GM12801 (cell line): ENCODE measurements around the gene ITCH.

ENCODE experiments used
- TF ChIP-seq, protein P1 (sequence below): IDR thresholded peaks from one replicate; pipeline ENCODE4 v1.5.1; 2011; ENCODE audit warnings: control low read depth; ENCODE audit not compliant: insufficient read length; ENCODE audit errors: extremely low read depth

Gene ITCH

DNA sequence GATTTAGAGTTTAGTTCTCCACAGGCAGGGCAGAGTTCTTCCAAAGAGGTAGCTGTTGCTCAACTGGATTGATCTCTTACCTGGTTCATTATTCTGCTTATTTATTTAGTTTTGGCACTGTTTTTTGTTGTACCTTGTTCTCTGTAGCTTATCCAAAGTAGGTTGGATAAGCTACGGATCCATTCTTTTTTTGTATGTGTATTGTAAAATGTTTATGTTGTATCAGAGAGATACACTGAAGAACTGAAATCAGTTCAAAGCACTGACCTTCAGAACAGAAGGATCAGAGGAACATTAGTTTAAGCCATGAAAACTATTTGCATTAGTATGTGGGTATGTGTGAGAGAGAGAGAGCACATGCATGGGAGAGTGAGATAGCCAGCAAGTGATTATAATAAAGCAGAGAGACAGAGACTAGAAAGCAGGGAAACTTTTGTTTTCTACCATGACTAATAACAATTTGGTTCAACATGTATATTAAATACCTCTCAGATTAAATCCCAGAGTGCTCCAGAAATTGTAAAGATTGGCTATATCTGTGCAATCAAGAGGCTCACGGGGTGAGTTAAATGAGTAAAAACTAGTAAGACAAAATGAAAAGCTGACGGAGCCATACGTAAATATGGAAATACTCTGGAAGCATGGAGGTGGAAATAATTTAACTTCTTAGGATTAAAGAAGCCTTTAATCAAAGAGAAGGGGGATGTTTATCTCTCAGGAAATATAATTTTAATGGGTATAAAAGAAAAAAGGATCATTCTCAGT, 40.2 kb downstream of the ITCH start:
- TF ChIP-seq, protein P1, sequence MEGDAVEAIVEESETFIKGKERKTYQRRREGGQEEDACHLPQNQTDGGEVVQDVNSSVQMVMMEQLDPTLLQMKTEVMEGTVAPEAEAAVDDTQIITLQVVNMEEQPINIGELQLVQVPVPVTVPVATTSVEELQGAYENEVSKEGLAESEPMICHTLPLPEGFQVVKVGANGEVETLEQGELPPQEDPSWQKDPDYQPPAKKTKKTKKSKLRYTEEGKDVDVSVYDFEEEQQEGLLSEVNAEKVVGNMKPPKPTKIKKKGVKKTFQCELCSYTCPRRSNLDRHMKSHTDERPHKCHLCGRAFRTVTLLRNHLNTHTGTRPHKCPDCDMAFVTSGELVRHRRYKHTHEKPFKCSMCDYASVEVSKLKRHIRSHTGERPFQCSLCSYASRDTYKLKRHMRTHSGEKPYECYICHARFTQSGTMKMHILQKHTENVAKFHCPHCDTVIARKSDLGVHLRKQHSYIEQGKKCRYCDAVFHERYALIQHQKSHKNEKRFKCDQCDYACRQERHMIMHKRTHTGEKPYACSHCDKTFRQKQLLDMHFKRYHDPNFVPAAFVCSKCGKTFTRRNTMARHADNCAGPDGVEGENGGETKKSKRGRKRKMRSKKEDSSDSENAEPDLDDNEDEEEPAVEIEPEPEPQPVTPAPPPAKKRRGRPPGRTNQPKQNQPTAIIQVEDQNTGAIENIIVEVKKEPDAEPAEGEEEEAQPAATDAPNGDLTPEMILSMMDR: no peak

DNA sequence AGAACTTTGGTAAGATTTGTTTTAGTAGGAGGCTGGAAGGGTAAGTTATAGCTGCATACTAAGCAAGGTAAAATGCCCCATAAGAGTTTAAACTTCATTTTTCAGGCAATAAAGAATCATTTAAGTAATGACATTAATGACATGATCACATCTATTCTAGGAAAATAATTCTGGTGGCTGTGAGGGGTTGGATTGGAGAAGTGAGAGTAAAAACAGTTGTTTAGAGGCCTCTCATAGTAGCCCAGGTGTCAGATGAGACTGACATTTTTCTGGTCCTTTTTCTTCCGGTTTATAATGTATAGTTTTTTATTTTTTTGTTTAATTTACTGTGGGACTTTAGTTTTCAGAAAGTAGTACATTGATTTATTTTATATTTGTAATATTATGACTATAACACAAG, 40.8 kb downstream of the ITCH start:
- TF ChIP-seq, protein P1: no peak

DNA sequence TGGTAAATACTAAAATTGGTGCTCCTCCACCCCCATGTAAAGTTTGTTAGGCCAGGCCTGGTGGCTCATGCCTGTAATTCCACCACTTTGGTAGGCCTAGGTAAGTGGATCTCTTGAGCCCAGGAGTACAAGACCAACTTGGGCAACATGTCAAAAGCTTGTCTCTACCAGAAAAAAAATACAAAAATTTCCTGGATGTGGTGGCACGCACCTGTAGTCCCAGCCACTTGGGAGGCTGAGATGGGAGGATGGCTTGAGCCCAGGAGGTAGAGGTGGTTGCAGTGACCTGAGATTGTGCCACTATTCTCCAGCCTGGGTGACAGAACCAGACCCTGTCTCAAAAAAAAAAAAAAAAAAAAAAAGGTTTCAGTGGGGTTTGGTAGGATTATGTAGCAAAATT, 41.7 kb downstream of the ITCH start:
- TF ChIP-seq, protein P1: no peak

DNA sequence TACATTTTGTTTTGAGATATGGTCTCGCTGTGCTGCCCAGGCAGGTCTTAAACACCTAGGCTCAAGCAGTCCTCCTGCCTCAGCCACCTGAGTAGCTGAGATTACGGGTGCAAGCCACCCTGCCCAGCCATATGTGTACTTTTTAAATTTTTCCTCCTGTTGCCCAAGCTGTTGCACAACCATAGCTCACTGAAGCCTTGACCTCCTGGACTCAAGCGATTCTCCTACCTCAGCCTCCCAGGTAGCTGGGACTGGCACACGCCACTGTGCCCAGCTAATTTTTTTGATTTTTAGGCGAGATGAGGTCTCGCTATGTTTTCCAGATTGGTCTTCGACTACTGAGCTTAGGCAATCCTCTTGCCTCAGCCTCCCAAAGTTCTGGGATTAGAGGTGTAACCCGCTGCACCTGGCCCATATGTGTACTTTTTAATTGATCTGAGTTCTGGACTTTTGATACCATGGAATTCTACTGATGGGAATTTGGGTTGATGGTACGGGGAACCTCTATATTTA, 44.9 kb downstream of the ITCH start:
- TF ChIP-seq, protein P1: no peak

- TF ChIP-seq, protein P1: no peak
These were observed 47.3 kb downstream of the ITCH start for GRCh38 chr20:34410336-34410735.

DNA sequence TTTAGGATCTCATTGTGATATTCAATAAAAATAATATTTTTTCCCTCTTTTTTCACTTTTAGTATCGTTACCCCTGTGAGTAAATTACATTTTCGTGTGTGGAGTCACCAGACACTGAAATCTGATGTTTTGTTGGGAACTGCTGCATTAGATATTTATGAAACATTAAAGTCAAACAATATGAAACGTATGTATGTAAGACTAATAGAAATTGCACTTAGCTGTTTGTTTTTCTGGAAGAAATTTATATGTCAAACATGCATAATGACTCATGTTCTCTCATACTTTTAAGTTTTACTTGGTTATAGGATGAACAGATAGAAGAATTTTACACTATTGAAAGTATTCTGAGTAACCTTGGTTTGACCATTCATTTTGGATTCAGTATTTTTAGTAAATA, 49.4 kb downstream of the ITCH start:
- TF ChIP-seq, protein P1: no peak

DNA sequence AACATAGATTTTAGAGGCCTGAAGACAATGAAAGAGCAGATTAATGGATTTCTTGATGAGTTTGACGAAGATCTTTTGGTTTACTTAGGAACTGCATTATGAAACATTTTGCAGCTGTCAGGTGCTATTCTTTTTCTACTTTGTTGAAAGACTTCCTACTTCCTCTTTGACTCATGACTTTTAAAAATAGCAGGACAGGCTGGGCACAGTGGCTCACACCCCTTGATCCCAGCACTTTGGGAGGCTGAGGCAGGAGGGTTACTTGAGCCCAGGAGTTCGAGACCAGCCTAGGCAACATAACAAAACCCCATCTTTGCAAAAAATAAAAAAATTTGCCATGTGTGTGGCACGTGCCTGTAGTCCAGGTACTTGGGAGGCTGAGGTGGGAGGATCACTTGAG, 52.0 kb downstream of the ITCH start:
- TF ChIP-seq, protein P1: no peak

- TF ChIP-seq, protein P1: no peak
These were observed 57.1 kb downstream of the ITCH start for GRCh38 chr20:34420146-34420545.
